ENCODE results near the gene WDR54.

GRCh38 chr2:74424139-74424992 lies 2.8 kb downstream of the WDR54 start:
- no peak for TF ChIP-seq CTCF (conservative IDR thresholded peaks at IDR 0.05; ENCODE audit: low read depth, low read length)
- no peak for TF ChIP-seq EZH2 (IDR thresholded peaks at IDR 0.05; ENCODE audit: low read length, unreplicated experiment)
- TF ChIP-seq EZH2phosphoT487 (IDR thresholded peaks at IDR 0.05; ENCODE audit: borderline replicate concordance, low read length): no peak
